Osteocyte (in vitro differentiated cells): ENCODE data around the gene ZDHHC1. TPM values are rescaled to one million over a fixed set of nuclear protein-coding genes. Genes with fewer than 3 reads are reported as not detected.
A peak's percentile ranks its signal among the peaks of the same experiment; 100 is the strongest.

Experiments
- DNase-seq: peaks from one replicate; pipeline ENCODE4 v3.0.0; 2021; ENCODE audit warnings: mixed read lengths; ENCODE audit not compliant: unreplicated experiment; ENCODE audit errors: extremely low spot score
- H3K27ac Mint-ChIP-seq: one replicate; pipeline ENCODE4 v1.8.0; 2021; ENCODE audit warnings: mild to moderate bottlenecking, mixed read lengths; ENCODE audit not compliant: unreplicated experiment
- H3K27me3 Mint-ChIP-seq: one replicate; pipeline ENCODE4 v1.8.0; 2021; ENCODE audit warnings: mixed read lengths; ENCODE audit not compliant: unreplicated experiment
- H3K36me3 Mint-ChIP-seq: one replicate; pipeline ENCODE4 v1.8.0; 2021; ENCODE audit warnings: mixed read lengths; ENCODE audit not compliant: unreplicated experiment
- H3K4me1 Mint-ChIP-seq: one replicate; pipeline ENCODE4 v1.8.0; 2021; ENCODE audit warnings: mixed read lengths; ENCODE audit not compliant: unreplicated experiment
- H3K4me3 Mint-ChIP-seq: one replicate; pipeline ENCODE4 v1.8.0; 2021; ENCODE audit warnings: mild to moderate bottlenecking, moderate library complexity, mixed read lengths; ENCODE audit not compliant: unreplicated experiment
- H3K9me3 Mint-ChIP-seq: one replicate; pipeline ENCODE4 v1.8.0; 2021; ENCODE audit warnings: mixed read lengths; ENCODE audit not compliant: unreplicated experiment
- total RNA-seq: library from RNA; stranded (reverse); gene quantifications from 2 replicates; pipeline ENCODE4 v1.2.1, GENCODE V29; 2021
- TF ChIP-seq, protein P1 (sequence below): fragments of 200-600 bp; sonication (generic); IDR thresholded peaks from 2 replicates; pipeline ENCODE4 v1.5.0; 2021; ENCODE audit warnings: antibody characterized with exemption, mild to moderate bottlenecking, moderate library complexity

ZDHHC1 gene
- total RNA-seq, 1 donor from 2014 or later, result 15.4 TPM

- H3K36me3 Mint-ChIP-seq, result peaks cover 2% of the 10 kb centered on the region
- DNase-seq, result no peak
- no peak overlapping the region for H3K27ac Mint-ChIP-seq
- no peaks in the 10 kb centered on the region for H3K27me3 Mint-ChIP-seq
- no peak overlapping the region for H3K4me3 Mint-ChIP-seq
- H3K9me3 Mint-ChIP-seq, result no peaks in the 10 kb centered on the region
- TF ChIP-seq, protein P1, sequence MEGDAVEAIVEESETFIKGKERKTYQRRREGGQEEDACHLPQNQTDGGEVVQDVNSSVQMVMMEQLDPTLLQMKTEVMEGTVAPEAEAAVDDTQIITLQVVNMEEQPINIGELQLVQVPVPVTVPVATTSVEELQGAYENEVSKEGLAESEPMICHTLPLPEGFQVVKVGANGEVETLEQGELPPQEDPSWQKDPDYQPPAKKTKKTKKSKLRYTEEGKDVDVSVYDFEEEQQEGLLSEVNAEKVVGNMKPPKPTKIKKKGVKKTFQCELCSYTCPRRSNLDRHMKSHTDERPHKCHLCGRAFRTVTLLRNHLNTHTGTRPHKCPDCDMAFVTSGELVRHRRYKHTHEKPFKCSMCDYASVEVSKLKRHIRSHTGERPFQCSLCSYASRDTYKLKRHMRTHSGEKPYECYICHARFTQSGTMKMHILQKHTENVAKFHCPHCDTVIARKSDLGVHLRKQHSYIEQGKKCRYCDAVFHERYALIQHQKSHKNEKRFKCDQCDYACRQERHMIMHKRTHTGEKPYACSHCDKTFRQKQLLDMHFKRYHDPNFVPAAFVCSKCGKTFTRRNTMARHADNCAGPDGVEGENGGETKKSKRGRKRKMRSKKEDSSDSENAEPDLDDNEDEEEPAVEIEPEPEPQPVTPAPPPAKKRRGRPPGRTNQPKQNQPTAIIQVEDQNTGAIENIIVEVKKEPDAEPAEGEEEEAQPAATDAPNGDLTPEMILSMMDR, result no peak
- H3K4me1 Mint-ChIP-seq, result peaks cover 13% of the 10 kb centered on the region
Measured at GRCh38 chr16:67445126-67445426, 28.8 kb upstream of the ZDHHC1 start.

DNA sequence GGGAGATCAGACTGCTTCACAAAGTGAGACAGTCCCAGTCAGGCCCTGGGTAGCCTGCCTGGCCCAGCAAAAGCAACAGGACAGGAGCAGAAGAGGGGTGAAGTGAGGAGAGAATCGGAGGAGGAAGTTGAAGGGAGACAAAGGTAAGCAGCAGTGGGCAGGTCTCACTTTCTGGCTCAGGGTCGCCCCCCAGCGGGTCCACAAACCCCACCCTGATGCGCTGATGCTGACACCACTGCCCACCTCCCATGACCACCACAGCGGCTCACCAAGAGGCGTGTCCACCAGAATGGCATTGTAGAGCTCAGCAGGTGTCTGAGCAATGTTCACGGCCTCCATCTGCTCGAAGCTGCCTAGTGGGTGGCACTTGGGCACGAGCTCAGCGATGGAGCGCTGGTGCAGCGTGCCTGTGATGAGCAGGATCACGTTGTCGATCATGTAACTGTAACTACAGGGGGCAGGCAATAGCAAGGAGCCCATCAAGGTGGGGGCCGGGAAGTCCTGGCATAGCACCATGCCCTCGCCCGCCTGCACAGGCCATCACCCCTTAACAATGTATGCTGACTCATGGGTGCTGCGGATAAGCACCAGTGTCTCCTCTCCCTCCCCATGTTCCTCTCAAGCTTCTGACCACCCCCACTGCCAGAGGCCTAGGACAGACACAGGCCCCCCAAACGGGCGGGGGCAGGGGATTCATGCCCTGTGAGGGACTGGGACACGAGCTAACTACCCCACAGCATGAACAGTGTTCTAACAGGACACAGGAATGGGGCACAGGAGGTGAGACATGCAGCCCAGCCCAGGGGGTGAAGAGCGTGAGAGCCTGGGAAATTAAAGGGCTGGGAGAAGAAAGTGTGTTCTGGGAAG, 28.2 kb upstream of the ZDHHC1 start:
- DNase-seq, result no peak
- peaks cover 2% of the 10 kb centered on the region for H3K36me3 Mint-ChIP-seq
- TF ChIP-seq, protein P1, result no peak
- no peak overlapping the region for H3K4me3 Mint-ChIP-seq
- no peak overlapping the region for H3K27ac Mint-ChIP-seq
- peaks cover 13% of the 10 kb centered on the region for H3K4me1 Mint-ChIP-seq
- H3K27me3 Mint-ChIP-seq, result no peaks in the 10 kb centered on the region
- H3K9me3 Mint-ChIP-seq, result no peaks in the 10 kb centered on the region

DNA sequence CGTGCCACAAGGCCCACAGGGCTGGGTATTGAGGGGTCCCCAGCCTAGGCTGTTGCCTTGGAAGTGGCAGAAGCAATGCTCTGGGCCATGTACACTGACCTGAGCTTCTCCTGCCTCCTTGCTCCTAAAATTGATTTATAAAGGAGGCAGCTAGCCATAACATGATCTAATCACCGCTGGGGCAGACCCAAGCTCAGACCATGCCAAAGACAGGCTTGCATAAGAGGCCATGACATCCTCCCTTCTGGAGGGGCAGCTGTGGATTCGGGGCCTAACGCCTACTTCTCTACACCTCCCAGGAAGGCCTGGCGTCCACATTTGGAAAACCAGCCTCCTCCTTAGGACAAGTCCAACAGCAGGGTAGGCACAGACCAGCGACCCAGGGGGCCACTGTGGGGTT, 27.0 kb upstream of the ZDHHC1 start:
- no peaks in the 10 kb centered on the region for H3K27me3 Mint-ChIP-seq
- no peak overlapping the region for H3K4me3 Mint-ChIP-seq
- H3K27ac Mint-ChIP-seq, result no peak overlapping the region
- TF ChIP-seq, protein P1, result no peak
- H3K9me3 Mint-ChIP-seq, result no peaks in the 10 kb centered on the region
- peaks cover 13% of the 10 kb centered on the region for H3K4me1 Mint-ChIP-seq
- H3K36me3 Mint-ChIP-seq, result peaks cover 9% of the 10 kb centered on the region
- DNase-seq, result no peak

DNA sequence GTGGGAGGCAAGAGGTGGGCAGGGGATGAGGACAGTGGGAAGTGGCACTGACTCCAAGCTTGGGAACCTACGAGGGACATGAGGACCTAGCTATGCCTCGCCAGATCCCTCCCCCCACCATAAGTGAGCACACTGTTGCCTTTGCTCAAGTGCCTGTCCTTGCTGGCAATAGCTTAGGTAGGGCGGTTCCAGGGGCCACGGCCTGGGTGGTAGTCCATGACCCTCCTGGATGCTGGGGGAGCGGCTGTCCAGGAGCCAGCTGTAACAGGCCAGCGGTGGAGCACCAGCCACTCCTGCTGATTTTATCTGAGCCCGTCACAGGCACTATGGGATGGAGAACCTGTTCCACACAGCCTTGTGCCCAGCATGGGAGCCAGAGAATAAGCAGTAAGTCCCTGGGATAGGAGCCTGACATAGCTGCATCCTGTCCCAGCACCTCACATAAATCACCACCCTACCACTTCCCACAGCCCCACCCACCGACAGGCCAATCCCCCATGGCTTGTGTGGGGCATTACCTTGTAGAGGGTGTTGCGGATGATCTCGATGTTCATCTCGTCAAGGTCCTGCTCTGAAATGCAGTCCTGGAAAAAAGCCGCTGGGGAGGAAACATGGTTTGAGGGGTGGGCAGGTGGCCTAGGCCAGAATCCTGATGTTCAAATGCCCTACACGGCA, 26.4 kb upstream of the ZDHHC1 start:
- Mint-ChIP-seq H3K4me3 (no peak overlapping the region), H3K27me3 (no peaks in the 10 kb centered on the region), H3K4me1 (peaks cover 13% of the 10 kb centered on the region), H3K36me3 (peaks cover 9% of the 10 kb centered on the region), H3K9me3 (no peaks in the 10 kb centered on the region), H3K27ac (no peak overlapping the region)
- no peak for DNase-seq
- TF ChIP-seq, protein P1, result no peak

DNA sequence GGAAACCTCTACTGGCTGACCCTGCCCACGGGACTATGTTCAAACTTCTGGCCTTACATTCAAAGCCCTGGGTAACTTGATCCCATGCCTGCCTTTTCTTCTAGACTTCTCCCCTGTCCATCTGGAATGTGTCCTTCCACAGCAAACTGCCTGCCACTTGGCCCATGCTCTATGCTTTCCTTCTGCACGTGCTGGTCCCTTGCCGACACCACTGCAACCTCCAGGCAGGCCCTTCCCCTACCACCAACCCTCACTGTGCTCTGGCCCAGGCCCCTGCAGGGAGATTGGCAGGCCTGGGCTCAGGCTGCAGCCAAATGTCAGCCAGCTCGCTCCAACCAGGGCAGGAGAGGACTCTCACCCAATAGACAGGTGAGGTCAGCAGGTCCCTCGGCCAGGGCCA, 25.6 kb upstream of the ZDHHC1 start:
- H3K27ac Mint-ChIP-seq, result peak overlapping the region; percentile 18
- H3K9me3 Mint-ChIP-seq, result no peaks in the 10 kb centered on the region
- peaks cover 12% of the 10 kb centered on the region for H3K4me1 Mint-ChIP-seq
- H3K36me3 Mint-ChIP-seq, result peaks cover 13% of the 10 kb centered on the region
- TF ChIP-seq, protein P1, result no peak
- no peak for DNase-seq
- no peaks in the 10 kb centered on the region for H3K27me3 Mint-ChIP-seq
- no peak overlapping the region for H3K4me3 Mint-ChIP-seq
